PC-9 (cell line): Measurements from ENCODE around the gene TBX18.

Experiments
- CTCF ChIP-seq: fragments of 200-600 bp; sonication (generic); conservative IDR thresholded peaks from 2 replicates; pipeline ENCODE4 v1.6.1; 2017; ENCODE audit warnings: mixed run types, antibody characterized with exemption, mild to moderate bottlenecking, moderate library complexity
- EZH2 ChIP-seq: fragments of 200-600 bp; sonication (generic); IDR thresholded peaks from 2 replicates; pipeline ENCODE4 v1.8.0; 2017; ENCODE audit warnings: antibody characterized with exemption, low read depth

GRCh38 chr6:84639396-84639795, 125.0 kb downstream of the TBX18 start:
- TF ChIP-seq CTCF = no peak
- no peak for TF ChIP-seq EZH2
